CD4-positive, alpha-beta T cell treated with Interleukin-12 subunit alpha and Interleukin-12 subunit beta, for 1 hour (primary cell): ENCODE measurements around the gene P2RY2.

Source experiments
- DNase-seq: peaks from one replicate; pipeline ENCODE4 v3.0.0-alpha.2; 2020

The P2RY2 gene

DNA sequence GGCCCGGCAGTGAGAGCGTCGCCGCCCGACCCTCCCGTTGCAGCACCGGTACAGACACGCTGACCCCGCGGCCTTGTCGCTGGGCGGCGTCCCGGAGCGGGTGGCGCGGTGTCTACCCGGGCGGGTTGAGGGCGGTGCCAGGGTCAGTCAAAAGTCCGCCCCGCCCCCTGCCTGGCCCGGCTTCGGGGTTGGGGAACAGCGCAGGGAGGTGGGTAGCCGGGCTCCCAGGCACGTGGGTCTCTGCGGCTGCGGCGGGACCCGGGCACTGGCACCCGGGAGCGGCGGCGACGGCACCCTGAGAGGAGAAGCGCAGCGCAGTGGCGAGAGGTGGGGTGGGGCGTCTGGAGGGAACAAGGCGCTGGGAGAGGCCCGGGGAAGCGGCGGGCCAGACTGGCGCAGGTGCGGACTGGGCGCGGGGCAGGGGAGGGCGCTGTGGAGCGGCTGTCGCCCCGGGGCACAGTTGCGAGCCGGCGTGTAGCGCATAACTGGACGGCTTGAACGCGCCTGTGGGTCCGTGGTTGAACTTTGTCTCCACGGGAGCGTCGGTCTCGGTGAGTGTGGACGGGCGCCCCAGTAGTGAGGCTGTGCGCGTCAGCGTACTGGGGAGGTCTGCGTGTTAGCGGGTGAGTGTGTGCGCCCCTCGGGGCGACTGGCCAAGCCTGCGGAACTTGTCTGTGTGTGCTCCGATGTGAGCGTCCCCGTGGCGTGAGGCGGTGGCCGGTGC, at the start of gene P2RY2:
P2RY2 (plus strand) TSS at position 176 of the 724 bp plus-strand sequence. CDS start 15,879 bp downstream, outside the sequence.
- DNase-seq, result peak; percentile 21

DNA sequence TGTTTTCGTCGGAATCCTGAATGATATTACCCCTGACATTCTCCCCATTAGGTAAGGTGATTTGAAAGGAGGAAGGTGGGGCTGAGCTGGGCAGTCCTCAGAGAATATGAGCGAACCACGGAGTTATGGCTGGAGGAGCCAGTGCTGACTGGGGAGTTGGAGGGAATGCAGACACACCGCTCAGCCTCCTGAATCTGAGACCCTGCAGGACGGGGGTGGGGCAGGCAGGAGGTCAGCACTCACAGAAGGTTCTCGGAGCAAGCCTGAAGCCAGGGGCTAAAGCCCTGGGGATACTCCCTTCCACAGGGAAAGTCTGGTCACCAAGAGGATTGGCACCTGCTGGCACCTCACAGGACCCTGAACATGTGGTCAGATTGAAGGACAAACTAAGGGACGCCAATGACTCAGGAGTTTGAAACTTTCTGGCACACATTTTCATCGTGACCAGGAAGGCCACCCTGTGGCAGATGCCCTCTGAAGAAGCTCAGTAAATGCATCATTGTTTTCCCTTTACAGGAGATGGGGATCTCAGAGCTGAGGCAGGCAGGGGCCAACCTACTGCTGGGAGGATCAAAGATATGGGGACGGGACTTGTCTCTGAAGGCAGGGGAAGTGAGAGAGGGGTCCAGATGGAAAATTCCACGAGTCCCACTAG, 49.0 kb upstream of the P2RY2 start:
- DNase-seq, result no peak

DNA sequence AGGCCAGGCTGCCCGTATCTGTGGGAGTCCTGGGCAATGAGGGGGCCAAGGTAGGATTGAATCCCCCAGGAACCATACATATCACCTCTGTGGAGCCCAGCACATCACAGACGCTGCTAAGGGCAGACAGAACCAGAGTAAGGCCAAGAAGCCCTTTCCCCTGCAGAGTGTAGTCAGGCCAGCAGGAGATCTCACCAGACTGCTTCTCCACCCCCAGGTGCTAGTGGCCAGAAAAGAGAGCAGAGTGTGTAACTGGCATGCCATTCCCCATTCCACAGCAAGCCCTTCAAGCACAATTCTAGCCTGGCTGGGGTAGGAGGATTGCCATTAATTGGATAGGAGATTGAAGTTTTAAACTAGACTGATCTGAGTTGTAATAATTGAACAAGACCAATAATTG, 47.9 kb upstream of the P2RY2 start:
- DNase-seq, result no peak

DNA sequence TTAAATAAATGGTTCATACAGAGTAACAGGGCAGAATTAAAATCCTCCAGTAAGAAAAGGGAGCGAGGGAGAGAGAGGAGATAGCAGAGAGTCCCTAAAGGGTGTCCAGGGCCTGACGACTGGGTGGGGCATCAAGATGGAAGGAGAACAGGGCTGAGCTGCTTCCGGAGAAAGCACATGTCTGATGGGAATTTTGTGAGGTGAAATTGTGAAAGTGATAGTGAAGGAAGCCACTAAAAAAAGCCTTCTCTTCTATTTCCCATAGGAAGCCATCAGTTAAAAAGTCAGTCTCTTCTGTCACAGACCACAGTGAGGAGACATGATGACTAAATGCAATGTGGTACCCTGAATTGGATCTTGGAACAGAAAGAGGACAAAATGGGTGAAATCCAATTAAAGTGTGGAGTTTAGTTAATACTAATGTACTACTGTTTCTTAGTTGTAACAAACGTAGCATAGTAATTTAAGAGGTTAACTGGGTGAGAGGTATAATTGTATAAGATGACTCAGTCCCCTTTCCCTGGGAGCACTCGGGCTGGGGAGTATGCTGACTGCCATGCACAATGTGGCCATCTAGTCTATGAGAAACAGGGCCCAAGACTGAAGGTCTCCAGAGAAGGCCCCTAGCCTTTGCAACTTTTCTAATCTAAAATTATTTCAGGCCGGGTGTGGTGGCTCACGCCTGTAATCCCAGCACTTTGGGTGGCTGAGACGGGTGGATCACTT, 46.5 kb upstream of the P2RY2 start:
- no peak for DNase-seq

DNA sequence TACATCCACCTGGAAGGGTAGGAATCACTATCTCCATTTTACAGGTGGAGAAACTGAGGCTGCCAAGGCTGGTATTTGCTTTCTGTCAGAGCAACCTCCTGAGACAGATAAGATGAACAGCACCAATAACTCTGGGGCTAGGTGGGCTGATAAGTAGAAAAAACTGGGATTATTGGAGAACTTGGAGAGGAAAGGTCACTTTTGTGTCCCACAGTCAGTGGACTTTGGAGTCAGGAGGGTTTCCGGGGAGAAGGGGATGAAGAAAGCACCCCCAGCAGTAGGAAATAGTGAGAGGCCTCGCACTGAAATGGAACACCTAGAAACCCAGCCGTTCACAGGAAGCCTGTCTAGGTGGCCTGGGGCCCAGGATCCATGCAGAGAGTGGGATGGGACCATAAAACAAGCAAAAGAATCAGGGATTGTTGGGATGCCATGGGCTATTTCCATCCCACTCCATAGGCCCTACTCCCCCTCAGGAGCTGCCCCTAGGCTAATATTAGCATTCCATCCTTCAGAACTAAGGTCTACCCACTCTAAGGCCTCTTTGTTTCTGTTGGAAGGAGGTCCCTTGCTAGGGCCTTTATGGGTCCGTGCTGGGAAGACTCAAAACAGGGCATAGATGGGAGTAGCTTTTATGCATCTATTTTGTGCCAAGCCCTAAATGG, 45.0 kb upstream of the P2RY2 start:
- no peak for DNase-seq

DNA sequence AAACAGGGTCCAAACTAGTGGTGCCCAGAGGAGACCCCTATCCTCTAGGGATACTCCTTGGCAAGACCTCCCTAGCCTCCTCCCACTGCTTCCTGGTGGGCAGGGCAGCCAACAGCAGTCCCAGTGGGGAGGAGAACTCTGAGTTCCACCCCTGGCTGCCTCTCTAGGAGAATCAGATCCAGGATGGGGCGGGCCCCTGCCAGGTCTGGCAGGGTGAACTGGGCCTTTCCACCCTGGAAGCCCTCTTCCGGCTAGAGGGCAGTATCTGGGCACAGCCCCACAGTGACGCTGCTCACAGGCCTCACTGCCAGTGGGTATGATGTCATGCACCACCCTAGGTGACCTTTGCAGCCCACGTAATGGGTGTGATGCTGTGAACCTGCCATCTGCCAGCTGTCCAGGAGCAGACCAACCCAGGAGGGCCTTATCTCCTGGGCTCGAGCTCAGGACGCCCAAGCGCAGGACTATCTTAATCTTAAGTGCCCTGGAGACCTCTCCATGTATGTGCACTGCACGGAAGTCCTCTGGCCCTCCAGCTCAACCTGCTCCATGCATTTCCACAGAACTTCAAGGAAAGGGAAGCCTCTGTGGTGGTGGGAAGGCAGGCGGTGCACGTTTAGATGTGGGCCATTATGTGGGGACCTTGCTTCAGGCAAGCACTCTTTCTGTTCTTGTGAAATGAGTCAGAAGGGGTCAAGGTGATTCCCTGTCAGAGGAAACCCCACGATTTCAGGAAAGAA, 44.2 kb upstream of the P2RY2 start:
- no peak for DNase-seq

DNA sequence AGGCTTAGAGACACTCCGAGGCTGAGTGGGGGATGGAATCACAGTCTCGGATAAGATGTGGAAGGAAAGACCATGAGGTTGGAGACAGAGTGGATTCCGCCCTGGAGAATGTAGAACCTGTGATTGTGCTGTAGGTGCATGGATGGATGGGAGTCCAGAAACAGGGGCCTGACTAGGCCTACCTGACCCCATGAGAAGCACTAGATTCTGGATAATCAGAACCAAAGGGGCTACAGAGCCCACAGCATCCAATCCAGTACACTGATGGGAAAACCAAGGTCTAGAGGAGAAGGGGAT, 43.6 kb upstream of the P2RY2 start:
- DNase-seq, result no peak

DNA sequence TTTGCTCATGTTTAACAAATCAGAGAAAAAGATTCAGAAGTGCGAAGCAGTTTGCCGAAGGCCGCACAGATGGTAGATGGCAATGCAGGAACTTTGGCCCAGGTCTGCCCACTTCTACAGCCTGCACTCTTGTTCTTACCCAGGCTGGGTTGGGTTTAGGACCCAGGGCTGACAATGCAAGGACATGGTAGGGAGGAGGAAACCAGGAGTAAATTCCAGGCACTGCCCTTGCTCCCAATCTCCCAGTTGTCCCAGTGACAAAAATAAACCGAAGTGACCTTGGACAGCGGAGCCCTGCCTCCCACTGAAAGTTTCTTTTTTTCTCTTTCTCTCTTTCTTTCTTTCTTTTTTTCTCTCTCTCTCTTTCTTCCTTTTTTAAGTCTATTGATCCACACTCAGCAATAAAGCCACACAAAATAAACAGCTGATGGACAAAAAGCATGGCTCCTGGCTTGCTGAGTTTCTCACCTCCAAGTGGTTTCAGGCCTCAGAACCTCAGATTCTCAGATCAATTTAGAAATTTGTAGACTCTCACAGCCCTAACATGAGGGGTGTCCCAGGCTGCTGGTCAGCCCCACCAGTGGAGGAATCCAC, 42.4 kb upstream of the P2RY2 start:
- DNase-seq, result no peak

DNA sequence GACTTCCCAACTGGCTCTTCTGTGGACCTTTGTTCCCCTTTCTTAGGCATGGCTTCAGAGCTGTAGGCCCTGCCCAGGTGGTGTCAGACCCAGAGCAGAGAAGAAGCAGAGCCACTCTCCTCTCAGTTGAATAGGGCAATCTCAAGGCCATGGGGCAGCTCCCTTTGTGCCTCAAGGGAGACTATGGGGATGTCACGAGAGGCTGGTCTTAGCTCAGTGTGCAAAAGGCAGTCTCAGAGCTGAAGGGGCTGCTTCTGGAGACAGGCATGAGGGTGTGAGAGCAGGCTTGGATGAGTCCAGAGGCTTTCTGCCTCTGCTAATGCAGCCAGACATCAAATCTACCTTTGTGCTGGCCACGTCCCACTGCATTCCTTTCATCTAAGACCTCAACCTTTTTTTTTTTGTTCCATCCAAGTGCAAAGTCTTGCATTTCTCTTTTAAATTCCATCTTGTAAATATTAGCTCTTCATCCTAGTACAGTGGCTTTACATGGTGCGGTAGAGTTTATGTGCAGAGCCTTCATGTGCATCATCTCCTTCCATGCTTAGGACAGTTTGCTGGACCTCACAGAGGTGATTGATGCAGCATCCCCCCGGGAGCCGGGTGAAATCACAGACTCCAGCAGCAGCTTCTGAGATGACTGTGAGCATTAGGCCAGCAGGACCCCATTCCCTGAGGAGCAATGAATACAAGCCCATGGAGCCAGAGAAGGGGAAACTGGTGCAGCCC, 41.8 kb upstream of the P2RY2 start:
- DNase-seq, result no peak

DNA sequence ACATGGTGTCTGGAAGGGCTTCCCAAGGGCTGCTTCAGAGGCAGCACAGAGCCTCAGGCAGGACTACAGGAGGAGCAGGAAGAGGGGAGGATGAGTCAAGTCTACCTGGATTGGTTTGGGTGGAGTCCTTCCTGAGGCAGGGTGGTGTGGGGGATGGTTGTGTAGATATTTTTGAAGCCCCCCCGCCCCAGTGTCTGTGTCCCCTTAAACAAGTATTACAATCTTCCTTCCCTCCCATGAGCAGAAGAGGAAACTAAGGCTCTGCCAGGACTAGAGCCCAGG, 41.3 kb upstream of the P2RY2 start:
- DNase-seq, result no peak

DNA sequence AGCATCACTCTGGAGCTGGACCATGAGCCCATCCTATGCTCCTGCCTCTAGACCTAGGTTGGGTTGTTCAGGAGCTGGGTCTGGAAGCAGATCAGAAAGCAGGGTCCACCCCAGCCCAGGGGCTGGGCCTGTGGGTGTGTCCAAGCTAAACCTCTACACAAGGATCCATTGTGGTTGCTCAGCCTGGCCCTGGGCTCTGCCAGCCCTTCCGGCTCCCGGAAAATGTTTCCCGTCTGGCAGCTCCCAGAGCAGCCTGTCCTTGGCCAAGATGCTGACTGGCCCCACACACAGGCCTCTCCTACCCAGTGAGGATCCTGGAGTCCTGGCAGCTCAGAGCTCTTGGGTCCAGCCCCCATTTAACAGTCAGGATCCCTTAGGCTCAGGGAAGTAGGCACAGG, 40.7 kb upstream of the P2RY2 start:
- DNase-seq, result no peak

DNA sequence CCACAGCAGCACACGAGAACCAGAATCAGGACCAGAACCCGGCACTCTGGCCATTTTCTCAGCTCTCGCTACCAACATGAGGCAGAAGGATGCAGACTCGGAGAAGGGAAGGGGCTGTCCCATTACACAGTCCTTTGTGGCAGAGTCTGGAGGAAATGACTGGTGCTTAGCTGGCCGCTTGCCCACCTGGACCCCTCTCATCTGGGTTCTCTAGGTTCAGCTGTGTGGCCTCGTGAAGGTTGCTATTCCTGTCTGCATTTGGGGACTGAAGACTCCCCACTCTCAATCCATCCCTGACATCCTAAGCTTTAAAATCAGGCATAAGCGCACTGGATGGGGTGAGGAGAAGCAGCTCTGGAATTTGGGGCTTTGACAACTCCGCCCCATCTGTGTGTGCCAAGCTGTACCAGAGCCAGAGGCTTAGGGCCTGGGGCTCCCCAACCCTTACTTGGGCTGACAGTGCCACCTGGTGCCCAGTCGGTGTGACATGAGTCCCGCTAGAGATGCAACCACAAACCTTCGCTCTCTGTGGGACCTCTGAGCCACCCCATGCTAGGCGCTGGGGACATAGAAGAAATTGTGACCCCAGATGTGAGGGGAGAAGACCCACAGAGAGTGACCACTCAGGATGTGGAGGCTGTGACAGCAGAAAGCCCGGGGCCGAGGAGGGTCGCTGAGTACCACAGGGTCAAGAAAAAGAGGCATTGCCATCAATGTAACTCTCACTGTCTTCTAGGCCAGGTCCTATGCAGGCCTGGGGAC, 40.1 kb upstream of the P2RY2 start:
- peak; percentile 82 for DNase-seq

DNA sequence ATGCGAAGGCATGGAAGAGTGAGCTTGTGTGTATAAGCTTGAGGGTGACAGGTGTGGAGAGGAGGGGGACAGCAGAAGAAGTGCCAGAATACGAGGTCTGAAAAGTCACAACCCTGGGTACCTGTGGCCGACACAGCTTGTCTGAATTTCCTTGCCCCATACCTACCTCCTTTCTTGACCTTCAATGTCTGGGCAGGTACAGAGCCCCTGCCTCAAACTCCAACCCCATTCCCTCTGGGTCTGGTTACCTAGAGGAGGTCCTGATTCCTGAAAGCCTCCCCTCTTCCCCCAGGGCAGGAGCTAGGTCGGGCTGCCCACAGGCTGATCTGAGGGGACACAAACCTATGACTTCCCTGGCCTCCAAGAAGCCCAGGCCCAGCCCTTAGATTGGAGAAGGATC, 39.4 kb upstream of the P2RY2 start:
- DNase-seq, result no peak

DNA sequence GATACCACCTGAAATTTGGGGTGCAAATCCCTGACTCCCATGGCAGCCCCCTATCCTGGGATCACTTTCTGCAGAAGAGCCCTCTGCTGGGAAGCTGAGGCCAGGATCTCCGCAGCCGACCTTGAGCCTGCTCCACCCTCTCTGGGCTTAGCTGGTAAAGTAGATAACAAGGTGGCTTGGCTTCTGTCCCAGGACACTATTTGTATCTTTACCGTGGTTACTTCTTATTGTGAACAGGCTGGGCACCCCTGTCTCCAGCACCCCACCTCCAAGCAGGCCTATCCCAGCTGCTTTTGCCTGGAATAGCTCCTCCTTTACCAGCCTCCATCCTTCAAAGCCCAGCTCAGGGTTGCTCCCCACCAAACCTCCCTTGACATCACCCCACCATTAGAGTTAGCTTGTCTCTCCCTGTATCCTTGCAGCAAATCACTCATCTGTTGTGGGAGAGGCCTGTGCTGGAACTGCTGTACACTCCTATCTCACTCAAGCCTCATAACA, 35.2 kb upstream of the P2RY2 start:
- no peak for DNase-seq

DNA sequence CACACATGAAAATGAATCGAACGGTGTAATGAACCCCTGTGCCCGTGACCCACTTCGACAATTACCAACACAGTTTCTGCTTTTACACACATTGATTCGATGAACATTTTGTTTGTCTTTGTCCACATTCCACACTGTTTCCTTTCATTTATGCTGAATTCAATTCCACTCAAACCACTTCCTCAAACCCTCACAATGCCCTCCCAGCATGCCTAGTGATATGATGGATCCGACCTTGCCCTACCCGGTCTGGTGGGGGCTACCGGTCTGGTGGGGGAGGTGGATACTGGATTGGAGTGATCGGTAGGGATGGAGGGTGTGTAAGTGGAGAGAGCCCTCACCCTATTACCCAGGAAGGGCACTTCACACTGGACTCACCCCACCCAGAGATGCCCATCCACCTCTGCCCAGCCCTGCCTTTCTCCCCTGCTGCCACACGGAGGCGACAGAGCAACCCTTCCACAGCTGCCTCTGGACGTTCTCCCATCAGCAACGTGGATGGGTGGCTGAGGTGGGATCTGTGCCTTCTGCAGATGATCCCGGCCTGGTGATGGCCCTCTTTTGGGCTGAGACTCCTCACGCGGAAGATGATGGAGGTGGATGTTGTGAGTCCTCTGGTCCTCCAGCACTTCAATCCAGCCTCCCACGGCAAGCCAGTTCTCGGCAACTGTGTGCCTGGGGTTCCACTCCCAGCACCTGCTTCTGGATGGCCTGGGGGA, 33.0 kb upstream of the P2RY2 start:
- DNase-seq, result peak; percentile 37

DNA sequence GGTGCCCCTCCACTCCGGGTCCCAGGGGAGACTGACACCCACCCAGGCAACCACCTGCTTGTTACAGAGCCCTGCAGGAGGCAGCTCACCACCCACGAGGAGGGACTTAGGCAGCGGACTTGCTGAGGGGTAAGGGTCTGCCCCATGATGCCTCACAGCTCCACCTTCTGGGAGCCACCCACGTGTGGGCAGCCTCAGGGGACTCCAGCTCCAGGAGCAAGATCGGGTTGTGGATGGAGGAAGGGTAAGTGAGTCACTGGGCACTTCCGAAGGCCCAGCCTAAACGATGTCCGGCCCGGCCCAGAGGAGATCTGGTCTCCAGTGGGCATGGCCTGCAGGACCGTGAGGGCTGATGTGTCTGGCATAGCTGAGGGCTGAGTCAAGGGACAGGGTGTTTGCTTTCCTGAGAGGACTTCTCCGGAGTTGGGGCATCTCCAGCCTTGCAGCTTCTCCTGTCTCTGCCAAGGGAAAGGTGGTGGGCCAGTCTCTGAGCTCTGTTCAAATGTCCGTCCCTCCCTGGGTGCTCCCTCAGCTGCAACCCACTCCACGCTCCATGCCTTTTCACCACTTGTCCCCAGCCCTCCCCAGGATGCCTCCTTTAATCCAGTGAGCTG, 32.3 kb upstream of the P2RY2 start:
- no peak for DNase-seq

DNA sequence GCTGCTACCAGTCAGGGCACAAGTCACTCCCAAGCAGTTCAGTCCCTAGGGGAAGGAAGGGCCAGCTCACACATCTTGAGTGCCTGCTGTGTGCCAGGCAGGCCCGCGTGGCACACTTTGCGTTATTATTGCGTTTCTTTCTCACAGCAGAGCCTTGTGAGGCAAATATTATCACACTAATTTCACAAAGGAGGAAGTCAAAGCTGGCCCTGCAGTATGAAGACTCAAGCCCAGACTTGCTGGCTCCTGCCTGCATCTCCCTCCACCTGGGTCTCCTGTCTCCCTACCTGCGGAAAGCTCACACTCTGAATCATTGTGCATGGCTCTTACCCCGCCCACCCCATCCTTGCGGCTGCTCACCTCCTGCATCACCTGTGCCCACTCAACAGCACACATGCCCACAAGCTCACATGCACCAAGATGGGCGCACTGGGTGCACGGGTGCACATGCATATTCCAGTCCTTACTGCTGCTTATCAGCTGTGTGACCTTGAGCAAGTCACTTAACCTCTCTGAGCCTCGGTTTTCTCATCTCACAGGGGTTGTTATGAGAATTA, 31.7 kb upstream of the P2RY2 start:
- DNase-seq, result no peak

DNA sequence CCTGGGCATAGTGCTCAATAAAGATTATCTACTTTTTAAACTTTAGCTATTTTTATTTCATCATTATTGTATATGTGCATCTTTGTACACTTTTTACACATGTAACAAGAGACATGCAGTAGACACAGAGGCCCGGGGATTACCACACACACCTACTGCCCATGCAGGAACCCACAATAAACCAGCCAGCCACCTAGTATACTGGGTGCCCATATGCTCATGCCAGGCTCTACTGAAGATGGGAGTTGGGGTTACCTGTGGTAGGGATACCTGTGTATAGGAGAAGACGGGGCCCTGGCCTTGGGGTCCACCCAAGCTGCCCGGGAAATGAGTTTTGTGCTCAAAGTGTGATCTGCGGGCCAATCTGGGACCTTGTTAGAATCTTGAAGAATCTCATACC, 31.2 kb upstream of the P2RY2 start:
- DNase-seq, result no peak

DNA sequence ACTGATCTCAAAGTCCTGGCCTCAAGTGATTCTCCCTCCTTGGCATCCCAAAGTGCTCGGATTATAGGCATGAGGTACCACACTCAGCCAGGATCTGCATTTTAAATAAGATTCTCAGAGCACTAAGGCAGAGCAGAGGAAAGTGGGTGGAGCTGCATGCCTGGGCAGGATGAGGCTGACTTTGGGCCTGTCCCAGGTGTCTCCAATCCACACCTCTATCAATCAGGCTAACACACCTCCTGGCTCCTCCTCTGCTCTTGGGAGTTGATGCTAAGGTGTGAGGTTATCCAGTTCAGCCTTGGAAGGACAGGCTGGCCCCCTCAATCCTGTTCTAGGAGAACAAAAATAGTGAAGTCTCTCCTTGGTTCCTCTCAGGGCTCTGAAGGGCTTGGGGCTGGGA, 30.2 kb upstream of the P2RY2 start:
- no peak for DNase-seq

DNA sequence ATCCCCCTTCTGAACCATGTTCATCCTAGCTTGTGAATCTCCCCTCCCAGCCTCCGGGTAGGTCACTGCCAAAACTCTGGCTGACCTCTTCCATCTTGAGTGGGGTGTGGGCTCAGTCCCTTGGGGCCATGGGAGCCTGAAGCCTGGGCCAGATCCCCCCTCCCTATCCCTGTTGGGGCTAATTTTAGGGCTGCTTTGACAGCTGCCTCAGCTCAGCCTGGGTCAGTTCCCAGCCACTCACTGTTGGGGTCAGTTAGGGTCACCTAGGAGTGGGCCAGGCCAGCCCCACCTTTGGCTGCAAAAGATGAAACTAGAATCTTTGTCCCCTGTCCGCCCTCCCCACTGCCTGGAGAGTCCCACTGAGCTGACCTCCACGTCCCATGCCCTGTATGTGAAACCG, 29.8 kb upstream of the P2RY2 start:
- no peak for DNase-seq
